Stimulated activated naive CD4-positive, alpha-beta T cell (primary cell): ENCODE measurements around the gene PRKD3.

Source experiments
- DNase-seq, 6 experiments: peaks; one replicate each; lab custom pipeline; 2025; lab: John Stamatoyannopoulos, UW

Gene PRKD3

DNA sequence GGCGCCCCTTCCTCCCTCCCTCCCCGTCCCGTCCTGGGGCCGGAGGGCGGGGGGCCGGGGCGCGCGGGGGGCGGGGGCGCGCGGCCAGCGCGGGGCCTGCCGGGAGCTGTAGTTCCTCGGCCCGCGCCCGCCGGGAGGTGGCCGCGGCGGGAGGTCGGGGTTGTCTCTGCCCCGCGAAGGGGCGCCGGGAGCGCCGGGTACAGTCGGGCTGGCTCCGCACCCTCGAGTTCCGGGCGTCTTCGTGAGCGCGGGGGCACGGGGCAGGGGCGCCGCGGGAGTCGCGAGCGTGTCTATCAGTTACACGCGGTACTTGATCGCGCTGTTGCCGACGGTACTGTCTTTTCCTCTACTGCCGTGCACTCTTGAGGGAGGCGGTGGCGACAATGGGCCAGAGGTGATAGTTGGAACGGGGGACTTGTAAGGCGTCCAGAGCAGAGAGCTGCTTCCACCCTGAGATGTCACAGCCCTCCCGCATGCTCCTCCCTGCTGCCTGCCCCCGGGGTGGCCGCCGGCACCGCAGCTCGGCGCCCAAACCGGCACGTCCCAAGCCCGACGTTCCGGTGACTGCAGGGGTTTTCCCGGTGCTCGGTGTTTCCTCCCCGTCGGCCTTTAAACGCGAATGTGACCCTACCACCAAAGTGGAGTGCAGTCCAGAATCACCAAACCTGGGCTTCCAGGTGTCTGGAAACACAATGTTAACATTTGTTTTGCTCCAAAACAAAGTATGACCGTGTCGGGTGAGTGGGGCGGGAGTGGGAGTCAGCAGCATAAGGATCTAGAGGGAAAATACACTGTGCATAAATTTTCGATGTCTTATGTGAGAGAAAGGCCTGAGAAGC lies at the start of gene PRKD3:
PRKD3 (minus strand) TSS at position 48 of the 839 bp plus-strand sequence. CDS start 8,309 bp downstream, outside the sequence.
- peak; percentile 37 to 83 (median 62) for DNase-seq

DNA sequence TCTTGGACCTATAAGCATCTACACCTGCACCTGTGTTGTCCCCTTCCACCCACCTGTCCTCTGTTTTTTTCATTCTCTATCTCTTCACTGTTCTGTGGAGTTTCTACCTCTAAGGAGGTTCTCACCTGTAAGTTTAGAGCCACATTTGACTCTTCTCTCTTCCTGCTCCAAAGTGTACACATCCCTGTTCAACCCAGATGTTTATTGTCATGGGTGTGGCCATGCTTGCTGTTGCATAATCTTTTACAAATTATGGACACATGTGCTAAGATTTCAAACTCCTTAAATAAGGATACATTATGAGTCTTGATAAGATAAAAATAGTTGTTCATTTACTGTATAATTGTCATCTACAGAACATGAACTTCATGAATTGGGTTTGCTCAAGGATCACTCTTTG lies 47.4 kb upstream of the PRKD3 start:
- DNase-seq = no peak

DNA sequence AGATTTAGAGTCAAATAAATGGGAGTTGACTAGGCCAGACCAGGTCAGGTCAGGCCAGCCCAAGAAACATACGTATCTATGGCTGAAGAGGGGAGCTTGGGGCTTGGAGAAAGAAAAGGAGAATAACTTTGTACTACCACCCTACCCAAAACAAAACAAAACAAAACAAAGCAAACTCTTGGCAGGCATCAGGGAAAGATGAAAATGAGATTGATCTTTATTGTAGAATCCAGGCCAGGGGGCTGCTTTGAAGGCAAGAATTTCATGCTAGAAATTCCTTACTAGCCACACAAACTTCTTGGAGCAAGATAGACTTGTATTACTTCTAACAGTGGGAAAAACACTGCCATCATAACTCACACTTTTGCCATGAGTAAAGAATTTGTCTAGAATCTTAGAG lies 46.0 kb upstream of the PRKD3 start:
- DNase-seq = no peak

GRCh38 chr2:37367984-37368383 lies 43.4 kb upstream of the PRKD3 start:
- peak in 3 of 6 experiments; percentile 11 to 30 (median 21) for DNase-seq

GRCh38 chr2:37367310-37367709 lies 42.7 kb upstream of the PRKD3 start:
- no peak for DNase-seq

DNA sequence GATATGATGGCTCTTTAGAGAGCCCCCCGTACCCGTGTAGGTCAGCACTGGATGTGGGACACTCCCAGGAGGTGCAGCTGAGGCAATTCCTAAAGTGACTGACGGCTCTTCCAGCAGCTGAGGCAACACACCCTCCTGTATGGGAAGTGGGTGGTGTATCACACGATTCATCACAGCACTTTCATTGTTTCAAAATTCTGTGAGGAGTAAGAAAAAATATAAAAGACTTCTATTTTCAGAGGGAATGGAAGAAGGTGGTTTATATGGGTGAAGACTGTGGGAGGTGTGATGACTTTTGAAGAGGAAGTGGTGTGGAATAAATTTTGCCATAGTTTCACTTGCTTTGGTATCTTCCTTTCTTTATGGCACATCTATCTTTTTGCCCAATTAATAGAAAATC lies 42.1 kb upstream of the PRKD3 start:
- DNase-seq = no peak

DNA sequence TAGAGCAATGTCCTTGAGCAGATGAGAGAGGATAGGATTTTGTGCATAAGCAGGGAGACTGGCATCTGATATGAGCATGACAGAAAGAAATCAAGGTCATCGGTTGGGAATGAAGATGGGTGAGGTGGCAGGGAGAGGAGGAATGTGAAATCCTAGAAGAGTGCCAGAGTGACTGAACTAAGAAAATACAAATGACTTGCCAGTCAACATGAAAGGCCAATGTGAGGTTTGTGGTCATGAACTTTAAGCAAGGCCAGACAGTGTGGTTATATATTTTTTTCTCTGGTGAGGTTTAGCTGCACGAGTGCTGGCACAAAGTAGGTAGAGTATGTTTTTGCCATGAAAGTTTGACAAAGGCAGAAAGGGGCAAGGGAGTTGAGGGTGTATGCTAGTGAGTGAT lies 41.0 kb upstream of the PRKD3 start:
- DNase-seq = no peak

DNA sequence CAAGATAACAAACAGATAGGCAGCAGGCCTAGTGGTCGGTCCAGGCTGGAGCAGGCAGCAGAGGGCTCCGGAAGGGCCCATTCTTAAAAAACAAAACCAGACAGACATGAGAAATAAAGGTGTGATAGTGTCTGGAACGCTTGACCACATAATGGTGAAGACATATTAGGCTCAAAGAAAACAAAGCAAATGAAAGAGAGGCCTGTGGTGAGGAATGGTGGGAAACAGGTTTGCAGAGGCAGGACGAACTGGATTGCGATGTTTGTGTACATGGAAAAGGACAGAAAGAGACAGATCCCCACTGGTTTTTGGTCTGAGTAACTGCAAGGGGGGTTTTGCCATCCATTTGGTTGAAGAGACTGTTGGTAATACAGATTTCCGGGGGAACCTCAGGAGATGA lies 39.7 kb upstream of the PRKD3 start:
- DNase-seq = no peak

DNA sequence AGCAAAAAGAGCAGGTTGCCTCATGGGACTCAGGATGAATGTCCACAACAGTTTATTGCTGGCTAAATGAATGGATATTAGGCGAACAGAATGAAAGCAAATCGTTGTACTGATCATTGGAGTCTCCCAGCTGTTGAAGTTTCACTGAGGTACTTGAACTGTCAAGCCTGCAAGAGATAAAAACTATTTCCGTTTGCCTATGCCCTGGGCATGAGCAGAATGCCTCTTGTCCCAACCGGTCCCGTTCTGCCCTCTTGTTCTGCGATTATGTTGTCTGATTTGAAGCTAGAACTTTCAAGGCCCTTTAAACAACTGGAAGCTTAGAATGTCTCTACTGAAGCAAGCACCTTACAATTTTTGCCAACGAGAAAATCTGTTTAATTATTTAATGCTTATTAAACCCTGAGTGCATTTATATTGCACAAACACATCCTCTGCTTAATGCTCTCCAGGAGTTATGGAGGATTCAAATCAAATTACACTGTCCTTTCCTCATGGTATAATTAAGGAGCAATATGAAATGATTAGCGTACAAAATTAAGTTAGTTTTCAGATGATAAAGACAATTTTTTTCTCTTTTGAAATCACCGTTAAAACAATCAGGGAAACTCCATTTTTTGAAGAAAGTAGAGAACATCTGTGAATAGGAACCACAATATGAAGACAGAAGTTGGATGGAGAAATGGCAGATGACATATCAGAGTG lies 37.5 kb upstream of the PRKD3 start:
- no peak for DNase-seq

- DNase-seq = no peak
Measured at GRCh38 chr2:37361216-37361815, 36.7 kb upstream of the PRKD3 start.

GRCh38 chr2:37358466-37358865 lies 33.8 kb upstream of the PRKD3 start:
- DNase-seq = no peak

DNA sequence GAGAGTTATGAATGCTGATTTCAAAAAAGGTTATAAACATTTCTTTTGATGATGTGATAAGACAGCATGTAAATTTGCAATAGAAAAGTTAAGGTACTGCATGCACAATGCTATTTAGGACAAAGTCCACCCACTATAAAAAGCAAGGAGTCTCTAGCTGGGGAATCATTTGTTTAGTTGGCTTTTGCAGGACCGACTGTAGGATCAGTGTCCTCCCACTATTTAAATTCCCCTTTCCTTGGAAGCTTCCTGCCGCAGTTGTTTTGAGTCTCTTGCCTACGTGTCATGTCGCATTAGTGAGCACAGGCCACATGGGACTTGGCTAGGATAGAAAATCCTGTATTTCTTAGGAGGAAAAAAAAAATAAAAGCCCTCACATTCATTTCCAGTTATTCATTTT lies 32.9 kb upstream of the PRKD3 start:
- DNase-seq = no peak

GRCh38 chr2:37357069-37357468 lies 32.4 kb upstream of the PRKD3 start:
- DNase-seq = no peak

DNA sequence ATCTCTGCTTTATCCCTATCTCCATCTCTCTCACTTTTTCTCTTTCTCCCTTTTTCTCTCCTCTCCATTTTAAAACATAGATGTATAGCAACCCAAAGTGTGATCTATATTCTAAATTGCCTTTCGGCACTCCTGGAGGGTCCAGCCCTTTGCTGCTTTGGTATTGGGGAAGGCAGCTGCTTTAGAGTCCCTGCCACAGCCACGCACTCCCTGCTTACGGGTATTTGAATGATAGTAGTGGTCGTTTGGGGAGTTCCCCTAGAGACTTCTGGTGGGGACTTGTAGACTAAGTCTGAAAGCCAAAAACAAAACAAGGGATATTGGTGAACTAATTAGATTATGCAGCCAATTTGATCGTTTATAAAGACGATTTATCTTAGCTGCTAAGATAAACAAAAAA lies 31.7 kb upstream of the PRKD3 start:
- no peak for DNase-seq

DNA sequence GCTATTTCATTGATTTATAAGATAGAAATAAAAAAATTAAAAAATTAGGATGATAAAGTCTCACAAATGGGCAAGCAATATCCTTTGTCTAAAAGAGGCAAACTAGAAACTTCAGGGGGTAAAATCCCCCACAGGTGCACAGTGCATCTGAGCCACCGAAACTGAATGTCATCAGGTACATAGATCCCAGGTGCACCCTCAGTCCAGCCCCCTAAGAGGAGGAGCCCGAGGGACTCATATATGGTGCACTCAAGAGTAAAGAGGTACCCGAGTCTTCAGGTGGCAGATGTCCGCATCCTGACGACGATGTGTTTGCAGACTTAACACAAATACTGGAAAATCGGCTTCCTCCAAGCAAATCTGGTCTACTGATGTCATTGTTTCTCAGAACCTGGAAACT lies 31.1 kb upstream of the PRKD3 start:
- DNase-seq = no peak

DNA sequence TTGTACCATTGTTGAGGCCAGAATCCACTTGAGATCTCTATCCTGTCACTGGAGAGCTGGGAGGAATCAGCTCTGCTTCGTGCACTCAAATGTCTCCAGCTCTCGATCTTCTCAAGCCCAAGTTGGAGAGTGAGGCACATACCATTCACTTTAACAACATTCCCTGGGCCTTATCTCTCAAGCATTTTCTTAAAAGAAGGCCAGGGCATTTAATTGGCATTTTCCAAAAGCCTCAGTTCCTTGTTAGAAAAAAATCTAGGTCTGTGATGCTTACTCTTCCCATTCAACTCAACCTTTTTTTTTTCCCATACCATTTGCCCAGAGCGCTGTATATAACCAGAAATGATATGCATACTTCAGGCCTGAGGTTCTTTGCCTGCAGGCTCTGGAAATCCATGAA lies 29.9 kb upstream of the PRKD3 start:
- DNase-seq = no peak

- DNase-seq = no peak
Measured at GRCh38 chr2:37350034-37350433, 25.4 kb upstream of the PRKD3 start.

- no peak for DNase-seq
Measured at GRCh38 chr2:37349231-37349860, 24.7 kb upstream of the PRKD3 start.

- no peak for DNase-seq
Measured at GRCh38 chr2:37348155-37348554, 23.5 kb upstream of the PRKD3 start.

DNA sequence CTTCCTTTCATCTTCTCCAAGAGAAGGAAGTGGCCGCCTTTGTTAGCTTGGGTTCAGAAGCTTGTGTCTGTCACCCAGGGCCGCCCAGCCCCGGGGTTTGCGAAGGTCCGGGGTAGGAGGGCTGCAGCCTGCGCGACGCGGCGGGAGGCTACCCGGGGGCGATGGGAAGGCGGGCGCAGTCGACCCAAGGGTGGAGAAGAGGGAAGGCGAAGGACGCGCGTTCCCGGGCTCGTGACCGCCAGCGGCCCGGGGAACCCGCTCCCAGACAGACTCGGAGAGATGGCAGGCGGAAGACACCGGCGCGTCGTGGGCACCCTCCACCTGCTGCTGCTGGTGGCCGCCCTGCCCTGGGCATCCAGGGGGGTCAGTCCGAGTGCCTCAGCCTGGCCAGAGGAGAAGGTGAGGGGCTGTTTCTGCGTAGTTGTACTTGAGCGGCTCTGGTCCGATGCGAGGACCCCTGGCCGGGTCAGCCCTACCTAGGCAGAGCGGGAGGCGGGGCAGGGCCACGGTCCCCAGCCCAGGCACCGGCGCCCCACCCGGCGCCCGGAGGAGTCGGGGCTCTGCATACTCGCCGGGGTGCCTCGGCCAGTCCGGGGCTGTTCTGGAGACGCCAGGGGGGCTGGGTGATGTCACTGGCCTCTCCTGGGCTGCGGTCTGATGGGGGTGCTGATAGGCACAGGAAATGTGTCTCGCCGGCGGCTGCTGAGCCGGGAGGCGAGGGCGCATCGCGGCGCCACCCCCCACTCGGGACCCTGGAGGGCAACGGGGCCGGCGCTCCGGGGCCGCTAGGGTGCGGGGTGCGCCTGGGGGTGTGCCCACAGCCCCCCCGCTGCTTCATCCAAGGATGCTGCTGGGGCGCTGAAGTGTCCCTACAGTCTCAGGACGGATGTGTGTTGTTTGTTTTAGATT lies 20.1 kb upstream of the PRKD3 start, which contains the start of gene QPCT:
QPCT (plus strand) TSS at position 178 of the 909 bp plus-strand sequence; CDS start at position 280, 102 bp downstream.
- peak; percentile 6 to 65 (median 26) for DNase-seq
